ENCODE results near the gene ROBO3.

DNA sequence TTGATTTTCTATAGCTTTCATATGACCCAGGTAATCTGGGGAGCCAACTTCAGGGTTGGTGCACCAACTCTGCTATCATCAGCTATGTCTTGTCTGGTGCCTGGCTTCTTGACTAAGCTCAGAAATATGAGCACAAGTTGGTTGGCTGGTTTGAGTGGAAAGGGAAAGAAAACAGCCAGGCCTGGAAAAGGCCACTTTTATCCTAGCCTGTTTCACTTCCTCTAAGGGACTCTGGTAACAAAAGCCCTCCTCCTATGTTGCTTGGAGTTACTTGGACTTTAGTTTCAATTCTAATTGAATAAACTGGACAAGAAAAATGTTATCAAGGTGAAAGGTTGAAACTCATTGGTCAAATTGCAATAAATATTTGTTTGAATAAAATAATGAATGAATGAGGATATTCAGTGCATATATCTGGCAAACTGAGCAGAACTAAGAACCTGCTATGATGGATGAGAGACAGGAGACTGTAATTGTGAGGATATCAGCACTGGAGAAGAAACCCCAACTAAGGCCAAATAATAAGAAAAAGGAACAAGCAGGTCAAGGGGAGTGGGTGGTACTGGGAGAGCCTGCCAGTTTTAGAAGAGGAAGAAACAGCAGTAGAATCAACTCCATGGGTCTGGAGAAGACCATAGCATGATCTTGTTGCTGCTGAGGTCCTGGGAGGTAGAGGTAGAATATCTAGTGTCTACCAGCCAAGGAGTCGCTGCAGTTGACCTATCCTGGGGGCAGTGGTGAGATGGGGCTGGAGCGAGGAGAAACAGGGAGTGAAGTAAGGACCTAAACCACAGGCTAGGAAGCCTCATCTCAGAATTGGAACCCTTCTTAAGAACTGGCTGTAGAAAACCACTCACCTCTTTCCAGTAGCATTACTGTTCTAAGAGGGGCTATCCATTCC lies 24.2 kb downstream of the ROBO3 start:
- no peak for TF ChIP-seq POLR2A (IDR thresholded peaks at IDR 0.05)
- TF ChIP-seq, protein P1, sequence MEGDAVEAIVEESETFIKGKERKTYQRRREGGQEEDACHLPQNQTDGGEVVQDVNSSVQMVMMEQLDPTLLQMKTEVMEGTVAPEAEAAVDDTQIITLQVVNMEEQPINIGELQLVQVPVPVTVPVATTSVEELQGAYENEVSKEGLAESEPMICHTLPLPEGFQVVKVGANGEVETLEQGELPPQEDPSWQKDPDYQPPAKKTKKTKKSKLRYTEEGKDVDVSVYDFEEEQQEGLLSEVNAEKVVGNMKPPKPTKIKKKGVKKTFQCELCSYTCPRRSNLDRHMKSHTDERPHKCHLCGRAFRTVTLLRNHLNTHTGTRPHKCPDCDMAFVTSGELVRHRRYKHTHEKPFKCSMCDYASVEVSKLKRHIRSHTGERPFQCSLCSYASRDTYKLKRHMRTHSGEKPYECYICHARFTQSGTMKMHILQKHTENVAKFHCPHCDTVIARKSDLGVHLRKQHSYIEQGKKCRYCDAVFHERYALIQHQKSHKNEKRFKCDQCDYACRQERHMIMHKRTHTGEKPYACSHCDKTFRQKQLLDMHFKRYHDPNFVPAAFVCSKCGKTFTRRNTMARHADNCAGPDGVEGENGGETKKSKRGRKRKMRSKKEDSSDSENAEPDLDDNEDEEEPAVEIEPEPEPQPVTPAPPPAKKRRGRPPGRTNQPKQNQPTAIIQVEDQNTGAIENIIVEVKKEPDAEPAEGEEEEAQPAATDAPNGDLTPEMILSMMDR (IDR thresholded peaks at IDR 0.05) = no peak

Data from uterus (tissue), 2 donors.